Calu3 (cell line): ENCODE data around the gene PRKRIP1. TPM values are rescaled to one million over a fixed set of nuclear protein-coding genes. Genes with fewer than 3 reads are reported as not detected.

ENCODE experiments used
- BruUV-seq: library from RNA; stranded (reverse); fragments of 400-500 nt; replicated peaks from 2 replicates; lab custom pipeline; 2021; lab: Mats Ljungman, UMichigan
- CTCF ChIA-PET: fragments of 300-600 bp; sonication (Branson Sonifier 250); formaldehyde crosslinking; loops from one replicate; lab custom pipeline; 2022; ENCODE audit warnings: antibody characterized with exemption; lab: Charles Lee
- DNase-seq: peaks from one replicate; pipeline ENCODE4 v3.0.0; 2022
- H3K27ac Mint-ChIP-seq: one replicate; pipeline ENCODE4 v1.8.0; 2022; ENCODE audit warnings: mixed read lengths; ENCODE audit not compliant: unreplicated experiment
- H3K27me3 Mint-ChIP-seq: one replicate; pipeline ENCODE4 v1.8.0; 2022; ENCODE audit warnings: mixed read lengths; ENCODE audit not compliant: unreplicated experiment
- H3K36me3 Mint-ChIP-seq: one replicate; pipeline ENCODE4 v1.8.0; 2022; ENCODE audit warnings: mild to moderate bottlenecking, moderate library complexity, mixed read lengths; ENCODE audit not compliant: insufficient read depth, unreplicated experiment
- H3K4me1 Mint-ChIP-seq: one replicate; pipeline ENCODE4 v1.8.0; 2022; ENCODE audit warnings: mild to moderate bottlenecking, low read depth, mixed read lengths; ENCODE audit not compliant: unreplicated experiment
- H3K4me3 Mint-ChIP-seq: one replicate; pipeline ENCODE4 v1.8.0; 2022; ENCODE audit warnings: mild to moderate bottlenecking, low read depth, moderate library complexity, mixed read lengths; ENCODE audit not compliant: unreplicated experiment
- H3K9me3 Mint-ChIP-seq: one replicate; pipeline ENCODE4 v1.8.0; 2022; ENCODE audit warnings: low read depth, mixed read lengths; ENCODE audit not compliant: unreplicated experiment
- CTCF ChIP-seq: fragments of 200-600 bp; IDR thresholded peaks from one replicate; pipeline ENCODE4 v1.8.0; 2022; ENCODE audit warnings: antibody characterized with exemption; ENCODE audit not compliant: unreplicated experiment
- intact Hi-C: fragments of 100-400 bp; cut with micrococcal nuclease; formaldehyde crosslinking; loops from one replicate; pipeline ENCODE4 v1.10.0; 2022; ENCODE audit not compliant: unreplicated experiment
- total RNA-seq: library from RNA; stranded (reverse); gene quantifications from 2 replicates; pipeline ENCODE4 v1.2.3, GENCODE V29; 2022

The PRKRIP1 gene
- total RNA-seq, 1 experiment from 2014 or later = 20.2 TPM

GRCh38 chr7:102445674-102446071 lies 49.5 kb downstream of the PRKRIP1 start:
- no peak for TF ChIP-seq CTCF
- Mint-ChIP-seq H3K4me3 (no peak overlapping the region), H3K27me3 (no peaks in the 10 kb centered on the region), H3K36me3 (peaks cover 8% of the 10 kb centered on the region), H3K9me3 (no peaks in the 10 kb centered on the region), H3K4me1 (no peaks in the 10 kb centered on the region), H3K27ac (no peak overlapping the region)
- DNase-seq = no peak
- intact Hi-C loops = no loop called here
- CTCF ChIA-PET = interaction anchor here (0.7 kb wide), 1 partner anchor 808 kb away, joined by 7 read pairs; no protein-coding TSS in a partner anchor
- no TSS peak for BruUV-seq

- Mint-ChIP-seq H3K4me1 (no peaks in the 10 kb centered on the region), H3K27me3 (no peaks in the 10 kb centered on the region), H3K4me3 (no peak overlapping the region), H3K27ac (no peak overlapping the region), H3K36me3 (peaks cover 8% of the 10 kb centered on the region), H3K9me3 (no peaks in the 10 kb centered on the region)
- no peak for TF ChIP-seq CTCF
- CTCF ChIA-PET = no interaction called here
- BruUV-seq = no TSS peak
- DNase-seq = no peak
- intact Hi-C loops = no loop called here
These were observed 50.4 kb downstream of the PRKRIP1 start for GRCh38 chr7:102446387-102447156.

GRCh38 chr7:102447311-102447710 lies 51.1 kb downstream of the PRKRIP1 start:
- no peaks in the 10 kb centered on the region for H3K4me1 Mint-ChIP-seq
- no peaks in the 10 kb centered on the region for H3K27me3 Mint-ChIP-seq
- CTCF ChIA-PET = no interaction called here
- H3K27ac Mint-ChIP-seq = no peak overlapping the region
- H3K4me3 Mint-ChIP-seq = no peak overlapping the region
- peaks cover 8% of the 10 kb centered on the region for H3K36me3 Mint-ChIP-seq
- H3K9me3 Mint-ChIP-seq = no peaks in the 10 kb centered on the region
- BruUV-seq = no TSS peak
- intact Hi-C loops = no loop called here
- no peak for TF ChIP-seq CTCF
- DNase-seq = no peak

GRCh38 chr7:102449136-102449535 lies 53.0 kb downstream of the PRKRIP1 start:
- TF ChIP-seq CTCF = no peak
- CTCF ChIA-PET = no interaction called here
- no TSS peak for BruUV-seq
- Mint-ChIP-seq H3K27me3 (no peaks in the 10 kb centered on the region), H3K27ac (no peak overlapping the region), H3K9me3 (no peaks in the 10 kb centered on the region), H3K36me3 (peaks cover 8% of the 10 kb centered on the region), H3K4me1 (no peaks in the 10 kb centered on the region), H3K4me3 (no peak overlapping the region)
- intact Hi-C loops = no loop called here
- no peak for DNase-seq
